ENCODE measurements around the gene WWOX. TPM values are rescaled to one million over a fixed set of nuclear protein-coding genes. Genes with fewer than 3 reads are reported as not detected.

The WWOX gene
- total RNA-seq, 6 experiments from 2014 or later, result 0.46 to 3.4 (median 1.3) TPM

- H3K4me3 Mint-ChIP-seq, result no peak overlapping the region
- no peak for TF ChIP-seq CTCF (IDR thresholded peaks at IDR 0.05)
- no peaks in the 10 kb centered on the region for H3K36me3 Mint-ChIP-seq (ENCODE audit: low read depth)
- H3K27ac Mint-ChIP-seq, result no peak overlapping the region
- H3K4me1 Mint-ChIP-seq (ENCODE audit: low read depth), result no peaks in the 10 kb centered on the region
- peaks cover 48% of the 10 kb centered on the region for H3K9me3 Mint-ChIP-seq
- no peaks in the 10 kb centered on the region for H3K27me3 Mint-ChIP-seq (ENCODE audit: insufficient read depth)
- no peak for DNase-seq
Measured at GRCh38 chr16:78324649-78325285, 225.3 kb downstream of the WWOX start.

GRCh38 chr16:78325468-78326352 is 226.3 kb downstream of the WWOX start:
- Mint-ChIP-seq H3K36me3 (ENCODE audit: low read depth) (no peaks in the 10 kb centered on the region), H3K27ac (no peak overlapping the region), H3K4me1 (ENCODE audit: low read depth) (no peaks in the 10 kb centered on the region), H3K27me3 (ENCODE audit: insufficient read depth) (no peaks in the 10 kb centered on the region), H3K4me3 (no peak overlapping the region), H3K9me3 (peaks cover 45% of the 10 kb centered on the region)
- no peak for TF ChIP-seq CTCF (IDR thresholded peaks at IDR 0.05)
- no peak for DNase-seq

- H3K27me3 Mint-ChIP-seq (ENCODE audit: insufficient read depth), result no peaks in the 10 kb centered on the region
- no peak overlapping the region for H3K4me3 Mint-ChIP-seq
- DNase-seq, result no peak
- no peak overlapping the region for H3K27ac Mint-ChIP-seq
- H3K4me1 Mint-ChIP-seq (ENCODE audit: low read depth), result no peaks in the 10 kb centered on the region
- TF ChIP-seq CTCF (IDR thresholded peaks at IDR 0.05), result no peak
- H3K9me3 Mint-ChIP-seq, result peaks cover 45% of the 10 kb centered on the region
- no peaks in the 10 kb centered on the region for H3K36me3 Mint-ChIP-seq (ENCODE audit: low read depth)
Measured at GRCh38 chr16:78326731-78327130, 227.3 kb downstream of the WWOX start.

GRCh38 chr16:78331731-78332130 is 232.3 kb downstream of the WWOX start:
- DNase-seq, result no peak
- Mint-ChIP-seq H3K27me3 (ENCODE audit: insufficient read depth) (no peaks in the 10 kb centered on the region), H3K9me3 (peaks cover 40% of the 10 kb centered on the region), H3K36me3 (ENCODE audit: low read depth) (no peaks in the 10 kb centered on the region), H3K4me1 (ENCODE audit: low read depth) (no peaks in the 10 kb centered on the region), H3K27ac (no peak overlapping the region), H3K4me3 (no peak overlapping the region)
- no peak for TF ChIP-seq CTCF (IDR thresholded peaks at IDR 0.05)

GRCh38 chr16:78333808-78334207 is 234.4 kb downstream of the WWOX start:
- Mint-ChIP-seq H3K36me3 (ENCODE audit: low read depth) (no peaks in the 10 kb centered on the region), H3K4me3 (no peak overlapping the region), H3K27ac (no peak overlapping the region), H3K27me3 (ENCODE audit: insufficient read depth) (no peaks in the 10 kb centered on the region), H3K9me3 (peaks cover 24% of the 10 kb centered on the region), H3K4me1 (ENCODE audit: low read depth) (no peaks in the 10 kb centered on the region)
- no peak for TF ChIP-seq CTCF (IDR thresholded peaks at IDR 0.05)
- DNase-seq, result no peak
